Right renal pelvis (tissue), 4 donors: ENCODE results near the gene AKAP6. TPM values are rescaled to one million over a fixed set of nuclear protein-coding genes. Genes with fewer than 3 reads are reported as not detected.
A peak's percentile ranks its signal among the peaks of the same experiment; 100 is the strongest.

Experiments used
- DNase-seq, 4 donors: peaks; one replicate each; pipeline ENCODE4 v3.0.0-alpha.2; 2013; ENCODE audit warnings: low read depth in 4 of 4, low spot score in 3 of 4, missing footprints in 1 of 4
- polyA plus RNA-seq, 4 donors: library from polyadenylated mRNA; unstranded; fragments of 120-200 nt; gene quantifications; one replicate each; pipeline ENCODE4 v1.2.1, GENCODE V29; 2013; ENCODE audit not compliant: insufficient read length in 4 of 4

AKAP6 gene
- polyA plus RNA-seq, 4 donors, result 2.8 to 3.7 (median 3.1) TPM

DNA sequence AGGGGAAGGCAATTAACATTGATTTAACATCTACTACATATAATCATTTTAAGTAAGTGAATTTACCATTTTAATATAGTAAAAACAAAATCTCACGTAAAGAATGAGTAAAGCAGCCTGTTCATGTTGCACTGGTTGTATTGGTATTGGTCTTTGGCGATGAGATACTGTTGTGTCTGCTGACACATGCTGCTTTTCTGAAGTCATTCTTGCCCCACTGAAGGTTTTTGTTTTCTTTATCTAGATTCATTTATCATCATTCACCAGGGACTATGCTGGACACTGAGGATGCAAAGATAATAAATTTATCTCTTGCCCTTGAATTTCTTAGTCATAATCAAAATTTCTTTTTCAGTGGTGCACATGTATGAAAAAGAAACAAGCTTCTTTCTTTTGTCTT, 363.3 kb downstream of the AKAP6 start:
- no peak for DNase-seq

DNA sequence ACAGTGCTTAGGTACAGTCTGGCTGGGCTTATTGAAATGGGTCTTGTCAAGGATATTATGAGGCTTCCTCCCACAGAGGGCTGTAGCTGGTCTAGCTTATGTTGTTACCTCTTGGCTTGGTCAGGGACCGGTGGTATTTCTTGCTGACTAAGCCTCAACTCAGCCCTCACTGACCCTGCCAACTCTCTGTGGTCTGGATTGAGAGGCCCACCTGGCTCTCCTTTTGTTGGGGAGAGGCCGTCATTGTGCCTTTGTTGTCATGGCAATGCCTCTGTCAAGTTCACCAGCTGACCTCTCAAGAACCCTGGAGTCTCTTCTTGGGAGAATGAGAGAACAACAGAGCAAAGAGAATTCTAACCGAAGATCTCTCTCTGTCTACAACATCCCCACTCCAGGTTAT, 364.0 kb downstream of the AKAP6 start:
- no peak for DNase-seq

DNA sequence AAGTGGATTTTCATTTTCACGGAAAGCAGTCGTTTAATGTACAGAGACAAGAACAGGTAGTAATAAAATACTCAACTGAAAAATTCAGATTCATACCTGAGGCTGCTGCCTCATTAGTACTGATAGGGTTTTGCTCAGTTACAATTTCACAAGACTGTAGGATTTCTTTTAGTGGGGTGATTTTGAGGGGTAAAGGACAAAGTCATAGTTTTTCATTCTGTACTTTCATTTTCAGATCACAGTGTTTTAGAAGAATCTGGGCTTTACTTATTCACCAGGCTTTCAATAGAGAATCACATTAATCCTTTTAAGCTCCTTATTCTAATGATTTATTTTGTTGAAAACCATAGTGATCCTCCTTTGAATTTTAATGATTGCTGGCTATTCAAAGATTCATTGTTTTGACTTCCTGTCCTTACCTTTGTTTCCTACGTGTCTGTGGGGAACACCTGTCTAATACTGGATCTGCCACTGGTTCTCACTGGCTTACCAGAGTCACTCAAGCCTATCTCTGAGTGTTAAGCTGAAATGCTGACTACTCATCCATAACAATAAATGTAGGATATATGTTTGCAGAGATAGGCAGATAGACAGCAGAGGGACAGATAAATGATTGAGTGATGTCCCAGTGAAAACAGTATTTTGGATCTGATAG, 365.8 kb downstream of the AKAP6 start:
- no peak for DNase-seq

DNA sequence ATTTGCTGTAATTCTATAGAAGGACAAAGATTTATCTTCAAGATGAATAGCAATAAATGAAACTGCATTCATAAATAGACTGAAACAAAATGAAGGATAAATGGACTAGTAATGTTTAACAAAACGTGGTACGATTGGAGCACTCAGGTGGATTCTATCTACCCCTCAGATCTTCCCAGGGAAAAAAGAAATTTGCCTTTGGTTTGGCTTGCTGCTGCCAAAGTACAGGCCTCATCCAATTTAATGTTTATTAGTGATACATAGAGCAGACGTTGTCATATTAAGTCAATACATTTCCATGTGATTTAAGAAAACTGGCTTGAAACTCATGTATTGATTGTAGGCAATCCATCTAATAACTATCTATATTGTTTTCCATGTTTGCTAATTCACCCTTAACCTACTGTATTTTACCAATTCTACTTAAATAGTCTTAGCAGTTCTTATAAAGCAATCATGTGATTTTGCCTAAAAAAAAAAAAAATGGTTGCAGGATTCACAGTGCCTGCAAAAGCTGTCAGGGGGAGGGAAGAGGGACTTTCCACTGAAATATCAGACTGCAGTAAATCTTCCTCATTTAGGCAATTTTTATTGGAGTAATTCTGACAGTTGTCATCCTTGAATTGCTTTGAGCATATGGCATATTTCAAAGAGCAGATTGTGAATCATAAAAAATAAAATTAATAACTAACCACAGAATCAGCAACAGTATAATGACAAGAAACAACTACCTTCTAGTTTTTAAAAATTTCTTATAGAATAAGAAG, 367.4 kb downstream of the AKAP6 start:
- DNase-seq, result no peak

DNA sequence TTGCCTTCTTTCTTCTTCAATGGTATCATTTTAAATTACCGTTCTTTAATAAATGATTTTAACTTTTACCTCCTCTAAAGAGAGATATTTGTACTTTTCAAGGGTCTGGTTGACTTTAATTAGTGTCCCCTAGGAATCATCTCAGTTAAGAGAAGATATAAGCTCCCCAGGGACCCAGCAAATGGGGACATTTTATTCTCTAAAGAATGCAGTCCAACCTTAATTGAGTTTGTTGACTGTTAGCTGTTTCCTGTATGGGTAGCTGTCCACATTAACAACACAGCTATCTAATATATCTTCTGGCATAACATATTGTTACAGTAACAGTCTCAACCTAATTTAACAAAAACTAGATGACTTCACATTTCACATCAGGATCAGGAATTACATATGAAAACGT, 368.0 kb downstream of the AKAP6 start:
- DNase-seq, result no peak

DNA sequence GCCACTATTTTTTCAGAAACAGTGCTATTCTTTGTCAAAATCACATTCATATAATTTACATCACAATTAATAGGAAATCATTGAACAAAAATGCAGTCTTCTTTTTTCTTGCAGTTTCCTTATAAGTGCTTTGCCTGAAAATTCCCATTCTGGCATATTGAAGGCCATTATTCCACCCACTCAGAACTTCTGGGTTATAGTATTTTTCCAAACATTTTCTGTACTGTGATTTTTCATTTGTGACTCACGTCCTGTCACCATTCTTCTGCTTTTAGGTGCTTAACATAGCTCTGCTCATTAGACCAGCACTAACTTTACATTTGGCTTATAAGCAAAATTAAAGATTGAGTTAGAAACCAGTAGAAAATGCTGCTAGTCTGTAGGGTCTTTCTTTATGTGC, 368.6 kb downstream of the AKAP6 start:
- no peak for DNase-seq

DNA sequence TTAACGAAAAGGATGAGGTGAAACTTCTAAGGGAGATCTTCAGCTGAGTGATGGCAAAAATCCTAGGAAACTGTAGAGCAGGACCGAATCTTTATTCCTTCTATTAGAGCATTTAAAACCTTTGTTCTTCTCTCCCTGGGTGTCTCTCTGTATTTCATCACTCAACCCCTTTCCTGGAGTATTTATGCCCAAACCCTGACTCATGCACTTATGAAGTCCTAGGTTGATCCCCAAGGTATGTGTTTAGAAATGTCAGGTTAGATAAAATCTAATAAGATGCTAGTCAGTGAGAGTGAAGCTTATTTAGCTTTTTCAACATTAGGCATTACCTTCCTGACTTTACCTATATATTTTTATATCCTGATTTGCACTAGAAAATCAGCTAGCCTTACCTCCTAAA, 369.7 kb downstream of the AKAP6 start:
- no peak for DNase-seq

DNA sequence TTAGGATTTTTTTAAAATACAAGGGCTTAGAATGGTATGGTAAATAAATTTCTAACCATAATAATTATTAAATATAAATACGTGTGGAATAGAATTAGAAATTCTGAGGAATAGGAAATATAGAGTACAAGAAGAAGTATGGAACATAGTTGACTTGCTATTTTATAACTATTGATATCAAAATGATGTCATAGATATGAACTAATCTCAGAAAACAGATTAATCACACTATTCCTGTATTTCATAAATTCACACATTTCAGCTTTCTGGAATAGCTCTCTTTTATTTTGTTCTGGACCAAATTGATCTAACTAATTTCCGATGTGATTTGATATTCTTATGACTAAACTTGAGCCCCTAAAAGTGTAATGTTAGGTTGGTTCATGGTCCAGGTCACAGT, 372.4 kb downstream of the AKAP6 start:
- no peak for DNase-seq

DNA sequence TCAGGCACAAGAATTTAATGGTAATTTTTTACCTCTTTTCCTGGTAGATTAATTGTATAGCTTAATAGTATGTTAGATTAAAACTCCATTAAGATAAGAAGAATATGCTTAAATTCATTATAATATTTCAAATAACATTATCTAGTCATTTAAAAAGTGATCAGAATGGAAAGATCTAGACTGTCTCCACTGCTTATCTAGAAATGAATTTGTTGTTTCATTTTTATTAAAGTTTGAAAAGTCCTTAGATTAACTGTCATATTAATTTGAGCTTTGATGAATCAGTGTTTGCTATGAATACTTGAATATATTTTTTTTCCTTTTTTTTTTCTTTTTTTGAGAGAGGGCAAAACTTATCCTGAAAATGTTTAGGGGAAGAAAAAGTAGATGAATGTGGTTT, 373.0 kb downstream of the AKAP6 start:
- no peak for DNase-seq

DNA sequence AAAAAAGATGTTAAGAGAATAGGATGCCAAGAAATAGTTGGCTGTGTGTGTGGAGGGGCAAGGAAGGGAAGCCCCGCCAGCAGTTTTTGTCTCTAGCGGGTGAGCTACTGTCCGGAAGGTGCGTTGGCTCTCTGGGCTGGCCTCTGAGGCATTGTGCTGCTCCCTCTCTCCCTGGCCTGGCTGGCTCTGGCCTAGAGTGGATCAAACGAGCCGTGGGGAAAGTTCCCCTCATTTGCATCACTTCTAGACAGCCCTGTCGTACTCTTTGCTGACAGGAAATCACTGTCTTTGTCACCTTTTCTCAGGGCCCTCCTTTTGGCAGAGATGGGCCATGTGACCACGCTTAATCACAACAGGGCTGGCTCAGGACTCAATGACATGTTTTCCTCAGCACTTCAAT, 373.5 kb downstream of the AKAP6 start:
- no peak for DNase-seq

DNA sequence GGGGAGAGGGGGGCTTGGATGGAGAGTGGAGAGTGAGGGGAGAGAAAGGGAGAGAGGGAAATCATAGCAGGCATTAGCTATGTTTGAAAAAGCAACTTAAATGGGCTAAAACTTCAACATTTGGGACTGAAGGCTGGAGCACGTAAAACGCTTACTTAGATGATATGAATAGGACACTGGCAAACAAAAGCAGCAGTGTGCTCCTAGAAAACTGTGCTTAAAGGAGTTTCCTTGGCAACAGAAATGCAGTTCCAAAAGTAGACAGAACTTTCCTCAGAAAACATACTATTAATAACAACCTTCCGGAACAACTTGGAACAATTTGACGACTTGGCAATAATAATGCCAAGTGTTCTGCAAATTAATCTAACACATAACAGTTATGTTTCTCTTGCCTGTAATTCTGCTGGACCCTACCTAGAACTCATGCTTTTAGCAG, 374.1 kb downstream of the AKAP6 start:
- no peak for DNase-seq

DNA sequence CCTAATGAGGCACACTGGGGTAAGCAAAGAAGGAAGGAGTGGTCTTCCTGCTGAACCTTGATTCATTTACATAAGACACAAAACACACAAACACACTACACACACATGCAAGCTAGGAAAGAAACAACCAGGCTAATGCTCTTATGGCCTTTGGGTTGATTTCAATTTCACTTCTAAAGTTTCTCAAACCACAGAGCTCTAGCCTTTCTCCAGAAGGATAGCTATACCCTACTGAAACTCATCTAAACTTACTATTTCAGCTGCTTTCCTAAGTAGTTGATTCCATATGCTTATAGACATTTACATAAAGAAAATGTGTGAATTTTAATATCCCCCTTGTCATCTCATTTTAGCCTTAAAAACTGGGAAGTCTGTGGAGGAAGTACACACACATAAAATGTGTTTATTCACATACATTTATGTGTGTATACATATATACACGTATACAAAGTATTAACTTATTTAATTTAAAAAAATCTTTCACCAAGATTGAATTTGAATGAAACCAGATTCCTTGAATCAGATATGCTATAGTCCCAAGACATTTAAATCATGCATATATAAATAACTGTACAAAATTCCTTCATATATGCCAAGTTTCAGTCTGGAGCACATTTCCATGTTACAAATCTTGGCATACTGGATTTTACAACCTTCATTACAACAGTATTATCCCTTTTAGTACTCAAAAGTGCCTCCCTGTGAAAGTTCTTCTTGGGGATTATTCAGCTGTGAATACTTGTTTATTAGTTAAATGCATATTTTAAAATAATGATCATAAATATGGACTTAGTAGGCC, 377.8 kb downstream of the AKAP6 start:
- DNase-seq, result no peak

DNA sequence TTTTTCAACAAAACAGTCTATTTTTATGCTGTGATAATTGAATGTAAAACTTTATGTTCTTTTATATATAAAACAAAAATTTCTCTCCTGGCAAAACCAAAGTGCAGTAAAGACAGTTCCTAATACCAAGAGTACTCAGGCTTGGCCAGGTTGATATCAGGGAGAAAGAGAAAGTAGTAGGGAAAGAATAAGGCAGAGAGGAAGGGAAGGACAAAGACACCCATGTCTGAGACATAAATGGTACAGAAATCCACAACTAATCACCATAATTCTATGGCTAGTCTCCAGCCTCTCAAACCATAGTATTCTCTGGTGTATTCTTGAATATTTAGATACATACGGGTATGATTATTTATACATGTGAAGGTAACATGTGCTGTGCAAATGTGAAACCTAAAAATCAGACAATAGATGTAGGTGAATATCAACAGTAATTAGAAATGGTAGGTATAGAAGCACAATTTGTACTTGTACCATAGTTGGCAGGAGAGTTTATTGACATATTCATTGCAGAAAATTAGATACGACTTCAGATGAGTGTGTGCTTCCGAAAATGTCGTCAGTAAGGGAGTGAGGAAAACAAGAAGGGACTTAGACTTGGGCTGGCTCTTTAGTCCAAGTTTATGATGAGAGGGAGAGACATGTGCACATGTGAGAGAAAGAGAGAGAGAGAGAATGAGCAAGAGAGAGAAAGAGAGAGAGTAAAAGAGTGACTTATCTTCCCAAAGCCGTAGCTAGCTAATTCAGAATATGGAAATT, 378.8 kb downstream of the AKAP6 start:
- DNase-seq, result no peak

DNA sequence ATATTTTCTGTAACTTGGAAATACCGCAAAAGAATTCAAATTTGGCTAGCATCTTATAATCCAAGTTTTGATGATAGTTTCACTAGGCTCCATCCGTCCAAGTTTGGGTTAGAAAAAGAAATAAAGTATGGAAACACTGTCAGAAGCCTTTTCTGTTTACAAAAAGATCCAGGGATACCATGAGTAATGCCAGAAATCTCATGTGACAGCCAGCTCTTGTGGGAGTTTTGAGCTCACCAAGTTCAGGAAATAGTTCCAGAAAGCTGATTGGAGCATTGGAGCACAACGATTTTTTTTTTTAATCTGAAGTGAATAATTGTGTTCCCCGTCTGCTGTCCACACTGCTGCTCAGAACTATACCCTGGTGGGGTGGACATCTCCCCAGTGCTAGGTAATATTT, 379.9 kb downstream of the AKAP6 start:
- DNase-seq, result peak in 1 of 4 donors; percentile 29

DNA sequence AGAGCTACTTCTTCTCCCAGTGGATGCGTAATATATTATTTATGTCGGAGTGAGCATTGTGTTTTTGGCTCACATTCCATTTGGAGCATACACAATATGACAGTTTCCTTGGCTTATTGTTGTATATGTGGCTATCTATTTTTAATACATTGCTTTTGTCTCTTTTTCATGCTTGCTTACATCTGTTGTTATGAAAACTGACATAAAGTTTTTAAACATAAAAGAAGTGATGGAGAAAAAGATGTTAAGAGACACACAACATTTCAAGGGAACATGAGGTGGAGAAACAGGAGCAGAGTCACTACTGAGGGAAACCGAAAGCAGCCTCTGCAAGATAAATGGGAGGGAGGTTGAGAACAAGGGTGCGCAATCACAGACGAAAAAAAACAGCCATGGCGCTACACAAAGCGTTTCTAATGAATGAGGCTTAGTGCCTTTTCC, 381.2 kb downstream of the AKAP6 start:
- no peak for DNase-seq

DNA sequence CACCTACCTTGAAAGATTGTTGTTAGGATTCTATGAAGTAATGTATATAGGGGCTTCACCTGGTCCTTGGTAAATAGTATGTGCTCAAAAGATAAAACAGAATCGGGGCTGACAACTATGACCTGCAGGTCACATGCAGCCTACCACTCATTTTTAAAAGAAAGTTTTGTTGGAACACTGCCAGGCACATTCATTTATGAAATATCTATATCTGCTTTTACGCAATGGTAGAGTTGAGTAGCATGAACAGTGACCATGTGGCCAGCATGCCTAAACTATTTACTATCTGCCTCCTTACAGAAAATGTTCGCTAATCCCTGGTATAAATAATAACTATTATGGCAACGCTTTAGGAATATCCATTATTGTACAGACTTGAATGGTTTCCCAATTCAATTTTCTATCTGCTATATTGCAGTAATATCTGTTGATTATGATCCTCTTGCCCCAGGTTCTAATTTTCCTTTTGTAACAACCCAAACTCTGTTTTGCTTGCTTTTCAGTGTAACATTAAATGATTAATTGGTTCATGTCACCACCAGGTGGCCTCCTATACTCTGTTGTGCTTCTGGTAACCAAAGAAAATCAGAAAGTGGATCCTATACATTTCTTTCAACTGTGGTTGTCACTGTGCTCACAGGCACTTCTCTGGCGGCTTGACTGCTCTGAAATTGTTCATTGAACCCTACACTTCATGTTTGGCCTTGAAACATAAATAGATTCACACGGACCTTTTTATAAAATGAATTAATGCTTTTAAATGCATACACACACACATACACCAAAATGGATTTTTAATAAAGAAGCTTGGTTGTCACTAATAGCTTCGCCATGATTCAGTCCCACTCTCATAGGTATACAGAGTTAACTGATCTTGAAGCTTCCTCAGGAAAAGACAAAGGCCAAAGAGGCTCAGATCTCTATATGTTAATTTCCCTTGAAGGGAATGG, 381.9 kb downstream of the AKAP6 start:
- DNase-seq, result peak in 2 of 4 donors; percentile 42 to 50

DNA sequence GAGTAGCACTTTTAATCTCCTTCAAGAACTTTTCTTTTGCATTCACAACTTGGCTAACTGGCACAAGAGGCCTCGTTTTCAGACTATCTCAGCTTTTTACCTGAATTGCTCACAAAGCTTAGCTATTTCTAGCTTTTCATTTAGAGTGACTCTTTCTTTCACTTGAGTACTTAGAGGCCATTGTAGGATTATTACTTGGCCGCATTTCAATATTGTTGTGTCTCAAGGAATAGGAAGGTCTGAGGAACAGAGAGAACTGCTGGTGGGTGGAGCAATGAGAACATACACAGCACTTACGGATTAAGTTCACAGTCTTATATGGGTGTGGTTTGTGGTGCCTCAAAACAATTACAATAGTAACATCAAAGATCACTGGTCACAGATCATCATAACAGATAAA, 384.8 kb downstream of the AKAP6 start:
- DNase-seq, result no peak

DNA sequence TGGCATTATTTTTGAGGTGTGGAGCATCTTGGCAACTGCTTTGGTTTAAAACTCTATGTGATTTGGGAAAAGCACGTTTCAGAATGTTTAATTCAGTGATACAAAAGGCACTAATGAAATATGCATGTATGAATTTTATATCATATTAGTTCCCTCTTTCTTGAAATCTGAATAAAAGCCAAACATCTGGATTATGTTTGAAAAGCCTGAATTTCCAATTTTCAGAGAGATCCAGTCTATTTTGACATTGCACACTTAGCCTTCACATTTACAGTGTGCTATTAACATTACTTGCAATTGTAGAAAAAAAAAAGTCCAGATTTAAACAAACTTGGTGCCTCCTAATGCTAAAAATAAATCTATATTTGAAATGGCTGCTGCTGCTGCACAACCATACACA, 390.5 kb downstream of the AKAP6 start:
- DNase-seq, result no peak

DNA sequence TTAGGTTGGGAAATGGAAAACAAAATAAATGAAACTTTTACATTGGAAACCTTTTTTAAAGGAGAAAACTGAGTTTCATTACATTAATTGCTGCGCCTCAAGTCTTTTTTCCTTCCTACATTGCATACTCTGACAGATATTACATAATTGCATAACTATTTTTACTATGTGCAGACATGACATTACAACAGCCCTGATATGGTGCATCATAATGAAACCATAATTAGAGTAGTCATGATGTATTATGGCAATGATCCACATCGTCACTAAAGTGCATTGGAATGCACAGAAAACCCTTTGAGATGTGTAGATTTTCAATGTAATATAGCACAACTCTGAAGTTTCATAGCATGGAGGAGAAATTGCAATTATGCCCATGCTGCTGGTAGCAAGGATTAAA, 391.8 kb downstream of the AKAP6 start:
- DNase-seq, result no peak
